LNCaP clone FGC (cell line): ENCODE results near the gene DPH3.

Experiments used
- DNase-seq: peaks from one replicate; pipeline ENCODE4 v3.0.0-alpha.2; 2011; ENCODE audit warnings: low read depth
- H3K4me3 ChIP-seq: 2 replicates; pipeline ENCODE4 v1.5.1; 2011; ENCODE audit warnings: mild to moderate bottlenecking, low read depth, low read length, control low read depth
- TF ChIP-seq, protein P1 (sequence below): IDR thresholded peaks from 2 replicates; pipeline ENCODE4 v1.5.1; 2012; ENCODE audit warnings: mild to moderate bottlenecking; ENCODE audit not compliant: control insufficient read depth, insufficient read depth; ENCODE audit errors: extremely low read depth

DPH3 gene

DNA sequence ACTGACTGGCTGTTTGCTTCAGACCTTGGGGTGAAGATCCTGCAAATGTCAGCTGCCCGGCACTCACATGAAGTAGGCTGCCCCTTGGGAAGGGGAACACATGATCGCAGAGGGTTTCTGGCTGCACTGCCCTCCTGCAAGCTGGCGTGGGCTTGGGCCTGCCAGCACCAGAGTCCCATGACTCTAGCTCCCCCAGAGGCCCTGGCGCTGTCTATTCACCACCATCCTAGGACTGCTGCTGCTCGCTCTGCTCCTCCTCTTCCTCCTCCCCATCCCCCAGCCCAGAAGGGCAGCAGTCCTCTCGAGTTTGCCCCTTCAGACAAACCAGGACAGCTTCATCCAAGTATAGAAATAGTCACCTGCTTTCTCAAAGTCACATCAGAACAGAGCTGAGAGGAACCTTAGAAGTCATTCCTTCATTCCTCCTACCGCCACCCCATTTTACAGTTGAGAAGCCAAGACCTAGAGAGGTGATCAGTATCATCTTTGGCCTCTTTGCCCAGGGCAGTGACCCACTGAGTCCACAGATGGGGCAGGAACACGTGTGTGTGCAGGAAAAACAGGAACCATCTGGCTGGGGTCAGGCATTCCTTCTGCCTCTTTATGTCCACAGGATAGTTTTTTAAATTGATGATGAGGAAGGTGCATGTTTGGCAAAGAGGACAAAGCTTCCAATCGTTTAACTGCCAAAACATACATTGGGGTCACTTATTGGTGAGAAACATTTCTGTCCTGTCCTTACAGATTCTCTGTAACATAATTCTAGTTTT is 13.2 kb downstream of the DPH3 start:
- no peak overlapping the region for H3K4me3 ChIP-seq
- DNase-seq = no peak
- TF ChIP-seq, protein P1, sequence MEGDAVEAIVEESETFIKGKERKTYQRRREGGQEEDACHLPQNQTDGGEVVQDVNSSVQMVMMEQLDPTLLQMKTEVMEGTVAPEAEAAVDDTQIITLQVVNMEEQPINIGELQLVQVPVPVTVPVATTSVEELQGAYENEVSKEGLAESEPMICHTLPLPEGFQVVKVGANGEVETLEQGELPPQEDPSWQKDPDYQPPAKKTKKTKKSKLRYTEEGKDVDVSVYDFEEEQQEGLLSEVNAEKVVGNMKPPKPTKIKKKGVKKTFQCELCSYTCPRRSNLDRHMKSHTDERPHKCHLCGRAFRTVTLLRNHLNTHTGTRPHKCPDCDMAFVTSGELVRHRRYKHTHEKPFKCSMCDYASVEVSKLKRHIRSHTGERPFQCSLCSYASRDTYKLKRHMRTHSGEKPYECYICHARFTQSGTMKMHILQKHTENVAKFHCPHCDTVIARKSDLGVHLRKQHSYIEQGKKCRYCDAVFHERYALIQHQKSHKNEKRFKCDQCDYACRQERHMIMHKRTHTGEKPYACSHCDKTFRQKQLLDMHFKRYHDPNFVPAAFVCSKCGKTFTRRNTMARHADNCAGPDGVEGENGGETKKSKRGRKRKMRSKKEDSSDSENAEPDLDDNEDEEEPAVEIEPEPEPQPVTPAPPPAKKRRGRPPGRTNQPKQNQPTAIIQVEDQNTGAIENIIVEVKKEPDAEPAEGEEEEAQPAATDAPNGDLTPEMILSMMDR = no peak

DNA sequence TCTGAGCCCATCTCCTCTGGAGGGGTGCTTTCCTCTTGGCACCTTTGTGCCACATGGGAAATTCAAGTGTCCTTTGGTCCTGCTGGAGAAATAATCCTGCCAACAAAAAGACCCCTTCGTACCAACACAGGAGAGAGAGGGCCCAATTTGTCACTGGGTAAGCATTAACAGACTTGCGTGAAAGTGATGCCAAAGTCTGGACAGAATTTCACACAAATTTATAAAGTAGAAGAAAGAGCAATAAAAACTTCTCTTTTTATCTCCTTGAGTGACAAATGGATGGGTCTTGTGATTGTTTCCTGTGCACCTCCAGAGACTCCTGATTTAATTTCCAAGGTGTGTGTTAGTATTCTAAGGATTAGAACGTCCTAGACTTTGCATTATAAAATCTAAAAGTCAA is 14.9 kb downstream of the DPH3 start:
- no peak for DNase-seq
- TF ChIP-seq, protein P1 = no peak

DNA sequence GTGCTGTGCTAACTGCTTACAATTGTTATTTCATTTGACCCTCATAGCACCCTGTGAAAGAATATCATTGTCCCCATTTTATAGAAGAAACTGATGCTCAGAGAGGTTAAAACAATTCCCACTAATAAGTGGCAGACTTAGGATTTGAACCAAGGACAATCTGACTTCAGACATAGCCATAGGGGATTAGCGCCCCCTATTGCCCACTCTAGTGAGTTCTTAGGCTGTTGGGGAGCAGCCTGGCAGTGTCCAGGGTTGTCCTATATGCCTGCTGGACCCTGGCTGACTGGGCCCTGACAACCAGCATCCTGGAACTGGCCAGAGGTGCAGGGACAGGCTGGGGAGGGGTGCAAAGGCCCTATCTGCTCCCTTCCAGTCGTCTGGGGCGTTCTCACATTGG is 15.4 kb downstream of the DPH3 start:
- TF ChIP-seq, protein P1 = peak; percentile 40
- no peak overlapping the region for H3K4me3 ChIP-seq
- DNase-seq = no peak

More for the DNA sequence above, 14.9 kb downstream of the DPH3 start:
- H3K4me3 ChIP-seq = no peak overlapping the region

DNA sequence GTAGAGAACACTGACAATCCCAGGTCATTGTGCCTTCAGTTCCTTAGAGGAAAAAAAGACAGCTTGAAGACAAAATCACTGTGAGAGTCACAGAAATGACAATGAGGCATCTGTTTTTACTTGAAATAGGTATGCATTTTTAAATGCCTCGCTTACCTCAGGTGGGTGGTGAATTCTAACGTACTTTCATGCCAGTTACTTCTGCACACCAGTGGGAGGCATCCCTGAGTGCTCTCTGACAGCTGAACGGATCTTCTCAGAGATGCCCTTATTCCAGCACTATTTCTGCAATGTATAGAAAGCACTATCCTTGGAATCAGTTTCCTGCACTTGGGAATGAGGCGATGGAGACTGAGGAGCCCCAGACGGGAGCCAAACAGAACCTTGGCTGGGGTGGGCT is 16.2 kb downstream of the DPH3 start:
- TF ChIP-seq, protein P1 = no peak
- H3K4me3 ChIP-seq = no peak overlapping the region
- no peak for DNase-seq

DNA sequence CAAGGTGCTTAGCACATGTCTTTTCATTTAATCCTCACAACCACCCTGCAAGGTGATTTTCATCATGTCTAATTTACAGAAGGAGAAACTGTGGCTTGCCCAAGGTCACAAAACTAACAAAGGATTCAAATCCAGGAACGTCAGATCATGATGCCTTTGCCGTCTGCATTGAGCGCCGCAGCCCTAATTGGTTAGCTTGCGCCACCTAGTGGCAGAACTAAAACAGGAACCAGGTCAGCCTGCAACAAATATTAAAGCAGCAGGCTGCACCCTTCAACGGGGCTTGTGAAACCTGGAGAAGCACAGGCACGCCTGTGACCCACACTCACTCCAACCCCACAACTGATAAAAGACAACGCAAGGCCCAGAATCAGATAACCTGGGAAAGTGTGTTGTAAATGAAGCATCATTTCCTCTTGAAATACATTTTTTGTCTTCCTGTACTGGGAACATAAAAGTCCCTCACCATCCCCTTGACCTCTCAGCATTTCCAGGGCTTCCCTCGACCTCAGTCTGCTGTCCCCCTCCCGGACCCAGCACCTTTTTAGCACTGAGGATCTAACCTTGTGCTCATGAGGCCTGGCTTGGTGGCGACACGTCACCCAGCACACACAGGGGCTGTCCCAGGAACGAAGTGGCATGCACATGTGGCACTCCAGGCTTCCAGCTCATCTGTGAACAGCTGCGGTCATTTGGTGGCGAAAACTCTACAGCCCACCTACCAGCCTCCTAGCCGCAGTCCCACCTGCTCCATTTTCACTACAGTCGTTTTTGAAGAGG is 17.3 kb downstream of the DPH3 start:
- no peak overlapping the region for H3K4me3 ChIP-seq
- peak; percentile 50 for DNase-seq
- TF ChIP-seq, protein P1 = peak; percentile 98

DNA sequence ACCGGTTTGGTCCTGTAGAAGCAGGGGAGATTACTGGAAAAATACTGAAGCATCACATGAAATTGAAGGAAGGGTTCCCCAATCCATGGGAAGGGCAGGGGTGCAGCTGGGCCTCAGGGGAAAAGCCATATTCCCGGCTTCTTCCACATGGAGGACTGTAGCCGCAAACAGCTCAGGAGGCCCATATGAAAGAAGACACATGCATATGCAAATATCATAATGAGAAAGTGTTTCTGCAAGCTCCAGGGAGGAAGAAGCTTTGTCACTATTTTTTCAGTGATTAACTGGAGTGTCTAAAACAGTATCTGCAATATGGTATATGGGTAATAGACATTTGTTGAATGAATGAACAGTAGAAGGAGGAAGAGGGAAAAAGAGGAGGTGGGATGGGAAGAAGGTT is 19.1 kb downstream of the DPH3 start:
- no peak for DNase-seq
- TF ChIP-seq, protein P1 = no peak
- no peak overlapping the region for H3K4me3 ChIP-seq
